ENCODE results near the gene OR6B2.

DNA sequence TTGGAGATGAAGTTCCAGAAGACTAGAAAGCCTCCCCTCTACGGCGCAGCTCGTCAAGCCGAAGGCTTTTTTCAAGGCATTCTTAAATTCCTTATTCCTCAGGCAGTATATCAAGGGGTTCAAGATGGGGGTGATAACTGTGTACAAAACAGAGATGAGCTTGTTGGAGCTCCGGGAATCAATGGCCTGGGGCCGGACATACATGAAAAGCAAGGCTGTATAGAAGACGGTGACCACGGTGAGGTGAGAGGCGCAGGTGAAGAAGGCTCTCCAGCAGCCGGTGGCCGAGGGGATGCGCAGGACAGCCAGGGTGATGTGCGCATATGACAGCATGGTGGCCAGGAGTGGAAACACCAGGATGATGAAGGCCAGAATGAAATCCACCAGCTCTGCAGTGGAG lies 14.9 kb upstream of the OR6B2 start:
- TF ChIP-seq CTCF (IDR thresholded peaks at IDR 0.05) (no peak), POLR2A (IDR thresholded peaks at IDR 0.05) (no peak), EP300 (IDR thresholded peaks at IDR 0.05) (no peak), POLR2AphosphoS5 (IDR thresholded peaks at IDR 0.05) (no peak)
